ENCODE data around the gene PI16.

GRCh38 chr6:37010402-37010892 is 55.9 kb downstream of the PI16 start:
- TF ChIP-seq EZH2 (IDR thresholded peaks at IDR 0.05; ENCODE audit: insufficient read depth, poor library complexity, severe bottlenecking) = no peak
- no peak for TF ChIP-seq EZH2phosphoT487 (IDR thresholded peaks at IDR 0.05; ENCODE audit: insufficient read depth, low read depth)

Data from GM23248 (cell line).